ENCODE measurements around the gene CRYBA4. TPM values are rescaled to one million over a fixed set of nuclear protein-coding genes. Genes with fewer than 3 reads are reported as not detected.

Gene CRYBA4
- total RNA-seq, 6 experiments from 2014 or later: not detected

DNA sequence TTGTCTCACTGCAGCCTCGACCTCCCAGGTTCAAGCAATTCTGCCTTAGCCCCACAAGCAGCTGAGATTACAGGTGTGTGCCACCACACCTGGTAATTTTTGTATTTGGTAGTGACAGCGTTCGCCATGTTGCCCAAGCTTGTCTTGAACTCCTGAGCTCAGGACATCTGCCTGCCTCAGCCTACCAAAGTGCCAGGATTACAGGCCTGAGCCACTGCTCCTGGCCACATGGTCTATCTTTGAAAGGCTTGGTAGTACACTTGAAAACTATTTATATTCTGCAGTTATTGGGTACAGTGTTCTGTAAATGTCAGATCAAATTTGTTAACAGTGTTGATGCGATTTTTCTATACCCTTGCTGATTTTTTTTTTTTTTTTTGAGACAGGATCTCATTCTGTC is 9.5 kb downstream of the CRYBA4 start:
- Mint-ChIP-seq H3K27me3 (ENCODE audit: insufficient read depth) (peaks cover 13% of the 10 kb centered on the region), H3K36me3 (ENCODE audit: low read depth) (no peaks in the 10 kb centered on the region), H3K27ac (no peak overlapping the region), H3K9me3 (no peaks in the 10 kb centered on the region), H3K4me1 (ENCODE audit: low read depth) (peaks cover 6% of the 10 kb centered on the region), H3K4me3 (no peak overlapping the region)
- no peak for DNase-seq
- TF ChIP-seq, protein P1, sequence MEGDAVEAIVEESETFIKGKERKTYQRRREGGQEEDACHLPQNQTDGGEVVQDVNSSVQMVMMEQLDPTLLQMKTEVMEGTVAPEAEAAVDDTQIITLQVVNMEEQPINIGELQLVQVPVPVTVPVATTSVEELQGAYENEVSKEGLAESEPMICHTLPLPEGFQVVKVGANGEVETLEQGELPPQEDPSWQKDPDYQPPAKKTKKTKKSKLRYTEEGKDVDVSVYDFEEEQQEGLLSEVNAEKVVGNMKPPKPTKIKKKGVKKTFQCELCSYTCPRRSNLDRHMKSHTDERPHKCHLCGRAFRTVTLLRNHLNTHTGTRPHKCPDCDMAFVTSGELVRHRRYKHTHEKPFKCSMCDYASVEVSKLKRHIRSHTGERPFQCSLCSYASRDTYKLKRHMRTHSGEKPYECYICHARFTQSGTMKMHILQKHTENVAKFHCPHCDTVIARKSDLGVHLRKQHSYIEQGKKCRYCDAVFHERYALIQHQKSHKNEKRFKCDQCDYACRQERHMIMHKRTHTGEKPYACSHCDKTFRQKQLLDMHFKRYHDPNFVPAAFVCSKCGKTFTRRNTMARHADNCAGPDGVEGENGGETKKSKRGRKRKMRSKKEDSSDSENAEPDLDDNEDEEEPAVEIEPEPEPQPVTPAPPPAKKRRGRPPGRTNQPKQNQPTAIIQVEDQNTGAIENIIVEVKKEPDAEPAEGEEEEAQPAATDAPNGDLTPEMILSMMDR (IDR thresholded peaks at IDR 0.05): no peak

DNA sequence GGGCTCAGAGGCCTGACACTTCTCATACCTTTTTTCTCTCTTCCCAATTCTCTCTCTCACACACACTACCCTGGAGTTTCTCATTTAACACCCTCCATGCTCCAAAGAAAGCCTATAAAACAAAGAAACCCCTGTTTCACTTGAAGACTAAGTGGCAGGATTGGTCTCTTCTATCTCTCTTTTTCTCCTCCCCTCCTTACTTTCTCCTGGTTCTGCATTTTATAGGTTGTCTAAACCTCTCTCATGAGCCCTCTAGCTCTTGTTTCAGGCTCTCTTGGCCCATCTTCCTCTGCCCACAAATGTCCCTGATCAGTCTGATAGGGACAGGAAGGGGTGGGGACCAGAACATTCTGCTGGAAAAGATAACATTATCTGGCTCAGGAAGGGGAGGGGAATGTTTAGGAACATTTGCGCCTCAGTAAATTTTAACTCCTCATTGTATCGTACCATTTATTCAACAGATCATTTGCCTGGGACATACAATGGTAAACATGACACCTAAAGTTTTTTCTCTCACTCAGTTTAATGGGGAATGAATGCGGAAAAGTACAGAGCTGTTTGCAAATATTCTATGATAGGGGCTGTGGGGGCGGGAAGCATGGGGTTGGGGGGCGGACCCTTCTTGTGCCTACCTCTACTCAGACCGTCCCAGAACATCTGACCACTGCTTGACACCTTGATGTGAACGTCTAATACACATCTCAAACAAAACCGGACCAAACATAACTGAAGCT is 10.8 kb downstream of the CRYBA4 start:
- H3K4me1 Mint-ChIP-seq (ENCODE audit: low read depth): peaks cover 6% of the 10 kb centered on the region
- no peaks in the 10 kb centered on the region for H3K36me3 Mint-ChIP-seq (ENCODE audit: low read depth)
- no peak overlapping the region for H3K27ac Mint-ChIP-seq
- DNase-seq: no peak
- TF ChIP-seq, protein P1 (IDR thresholded peaks at IDR 0.05): no peak
- no peak overlapping the region for H3K4me3 Mint-ChIP-seq
- no peaks in the 10 kb centered on the region for H3K9me3 Mint-ChIP-seq
- peaks cover 13% of the 10 kb centered on the region for H3K27me3 Mint-ChIP-seq (ENCODE audit: insufficient read depth)

DNA sequence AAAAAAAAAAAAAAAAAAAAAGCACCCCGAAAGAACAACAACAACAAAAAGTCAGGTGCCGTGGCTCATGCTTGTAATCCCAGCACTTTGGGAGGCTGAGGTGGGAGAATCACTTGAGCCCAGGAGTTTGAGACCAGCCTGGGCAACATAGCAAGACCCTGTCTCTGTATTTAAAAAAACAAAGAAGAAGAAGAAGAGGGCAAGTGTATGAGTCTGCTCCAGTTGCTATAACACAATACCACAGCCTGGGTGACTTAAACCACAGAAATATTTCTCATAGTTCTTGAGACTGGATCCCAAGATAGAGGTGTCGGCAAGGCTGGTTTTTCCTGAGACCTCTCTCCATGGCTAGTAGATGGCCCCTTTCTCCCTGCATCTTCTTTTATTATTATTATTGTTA is 12.4 kb downstream of the CRYBA4 start:
- Mint-ChIP-seq H3K4me3 (no peak overlapping the region), H3K9me3 (no peaks in the 10 kb centered on the region), H3K27me3 (ENCODE audit: insufficient read depth) (peaks cover 8% of the 10 kb centered on the region), H3K4me1 (ENCODE audit: low read depth) (peaks cover 6% of the 10 kb centered on the region), H3K27ac (no peak overlapping the region), H3K36me3 (ENCODE audit: low read depth) (no peaks in the 10 kb centered on the region)
- TF ChIP-seq, protein P1 (IDR thresholded peaks at IDR 0.05): no peak
- no peak for DNase-seq

DNA sequence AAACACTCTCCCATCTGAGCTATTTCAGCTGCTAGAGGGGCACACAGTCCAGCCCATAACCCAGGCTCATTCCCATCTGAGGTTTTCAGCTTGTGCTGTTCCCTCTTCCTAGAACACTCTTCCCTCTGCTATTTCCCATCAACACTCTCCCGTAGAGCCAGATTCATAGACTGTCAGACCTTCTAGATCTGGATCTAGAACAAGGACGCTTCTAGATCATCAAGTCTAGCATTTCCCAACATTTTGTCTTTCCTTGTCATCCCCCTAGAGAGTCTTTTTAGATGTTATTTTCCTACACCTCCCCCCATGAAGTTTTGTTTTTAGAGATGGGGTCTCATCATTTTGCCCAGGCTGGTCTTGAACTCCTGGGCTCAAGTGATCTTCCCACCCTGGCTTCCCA is 13.4 kb downstream of the CRYBA4 start:
- no peak for DNase-seq
- TF ChIP-seq, protein P1 (IDR thresholded peaks at IDR 0.05): no peak
- Mint-ChIP-seq H3K27ac (no peak overlapping the region), H3K36me3 (ENCODE audit: low read depth) (no peaks in the 10 kb centered on the region), H3K4me3 (no peak overlapping the region), H3K9me3 (no peaks in the 10 kb centered on the region), H3K4me1 (ENCODE audit: low read depth) (peaks cover 6% of the 10 kb centered on the region), H3K27me3 (ENCODE audit: insufficient read depth) (peaks cover 8% of the 10 kb centered on the region)

DNA sequence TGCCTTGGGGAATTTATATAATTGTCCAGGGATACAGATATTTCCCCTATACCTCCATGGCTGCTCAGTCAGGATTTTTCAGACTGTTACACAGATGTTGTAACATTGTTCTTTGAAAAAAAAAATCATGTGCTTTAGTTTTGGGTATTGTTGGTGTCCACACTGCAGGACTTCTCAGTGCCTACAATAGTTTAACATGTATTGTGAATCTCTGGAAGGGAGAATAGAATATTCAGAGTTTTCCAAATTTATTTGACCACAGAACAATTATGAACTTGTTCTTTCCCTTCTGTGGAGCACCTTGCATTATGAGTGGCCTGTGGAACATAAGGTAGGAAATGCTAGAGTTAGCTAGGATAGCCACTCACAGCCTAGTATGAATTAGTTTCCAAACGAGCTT is 14.5 kb downstream of the CRYBA4 start:
- H3K4me3 Mint-ChIP-seq: no peak overlapping the region
- peaks cover 8% of the 10 kb centered on the region for H3K27me3 Mint-ChIP-seq (ENCODE audit: insufficient read depth)
- H3K36me3 Mint-ChIP-seq (ENCODE audit: low read depth): no peaks in the 10 kb centered on the region
- H3K4me1 Mint-ChIP-seq (ENCODE audit: low read depth): peaks cover 6% of the 10 kb centered on the region
- H3K27ac Mint-ChIP-seq: no peak overlapping the region
- TF ChIP-seq, protein P1 (IDR thresholded peaks at IDR 0.05): no peak
- H3K9me3 Mint-ChIP-seq: no peaks in the 10 kb centered on the region
- DNase-seq: no peak
